ENCODE measurements around the gene SEC31A. TPM values are rescaled to one million over a fixed set of nuclear protein-coding genes. Genes with fewer than 3 reads are reported as not detected.
"Not testable (repeated sequence)": the region's sequence is repeated elsewhere in the genome, so short reads cannot be mapped to it uniquely, and the experiment has no call there.

SEC31A gene
- total and polyA plus RNA-seq, 5 experiments from 2014 or later: 101 to 145 (median 130) TPM

DNA sequence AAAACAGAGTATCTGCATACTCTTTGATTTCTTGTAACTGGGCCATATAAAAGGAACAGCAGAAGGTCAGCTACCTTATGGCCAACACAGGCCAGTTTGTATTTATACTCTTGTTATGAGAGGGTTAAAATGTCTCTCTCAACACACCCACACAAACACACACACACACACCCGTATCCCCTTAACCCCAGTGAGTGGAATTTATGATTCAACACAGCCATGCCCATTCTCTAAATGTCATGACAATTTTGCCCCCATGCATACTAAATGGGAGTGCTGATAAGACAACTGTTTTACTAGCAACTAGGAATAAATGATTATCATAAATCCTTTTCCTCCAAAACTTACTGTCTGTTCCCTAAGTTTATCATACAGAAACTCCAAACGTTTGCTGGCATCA lies 70.3 kb downstream of the SEC31A start:
- peaks cover 10 to 89% (median 38%) of the 10 kb centered on the region in 3 donors for H3K36me3 Mint-ChIP-seq
- H3K4me1 Mint-ChIP-seq: peaks cover 0 to 1% (median 0%) of the 10 kb centered on the region in 4 donors
- no peak for DNase-seq
- POLR2A ChIA-PET: no interaction called here
- ATAC-seq: no peak
- H3K9me3 Mint-ChIP-seq: peaks cover 0 to 2% (median 0%) of the 10 kb centered on the region in 9 donors
- H3K27ac Mint-ChIP-seq: peak overlapping the region in 2 of 10 donors; percentile 7 to 75
- no peak overlapping the region for H3K4me3 Mint-ChIP-seq
- no peaks in the 10 kb centered on the region for H3K27me3 Mint-ChIP-seq

GRCh38 chr4:82818664-82819662 lies 72.0 kb downstream of the SEC31A start:
- Mint-ChIP-seq H3K36me3 (peaks cover 0 to 73% (median 35%) of the 10 kb centered on the region in 3 donors), H3K4me1 (no peaks in the 10 kb centered on the region), H3K9me3 (peaks cover 0 to 2% (median 0%) of the 10 kb centered on the region in 9 donors), H3K4me3 (no peak overlapping the region), H3K27ac (peak overlapping the region in 8 of 10 donors; percentile 11 to 71 (median 49)), H3K27me3 (no peaks in the 10 kb centered on the region)
- POLR2A ChIA-PET: no interaction called here
- ATAC-seq: no peak
- DNase-seq: no peak

DNA sequence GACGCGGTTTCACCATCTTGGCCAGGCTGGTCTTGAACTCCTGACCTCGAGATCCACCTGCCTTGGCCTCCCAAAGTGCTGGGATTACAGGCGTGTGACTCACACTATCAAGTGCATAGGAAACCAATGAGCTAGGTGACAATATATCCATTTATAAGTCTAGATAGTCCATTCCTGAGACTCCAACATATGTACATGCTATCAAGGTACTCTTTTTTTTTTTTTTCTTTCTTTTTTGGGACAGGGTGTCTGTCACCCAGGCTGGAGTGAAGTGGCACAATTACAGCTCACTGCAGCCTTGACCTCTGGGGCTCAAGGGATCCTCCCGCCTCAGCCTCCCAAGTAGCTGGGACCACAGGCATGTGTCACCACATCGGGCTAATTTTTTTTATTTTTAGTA lies 74.1 kb downstream of the SEC31A start:
- ATAC-seq, H3K9me3 Mint-ChIP-seq, H3K27me3 Mint-ChIP-seq, DNase-seq, POLR2A ChIA-PET, H3K4me3 Mint-ChIP-seq, H3K4me1 Mint-ChIP-seq: not testable (repeated sequence)
- peak overlapping the region in 2 of 10 donors; percentile 19 to 75 for H3K27ac Mint-ChIP-seq
- peaks cover 0 to 54% (median 25%) of the 10 kb centered on the region in 3 donors for H3K36me3 Mint-ChIP-seq

DNA sequence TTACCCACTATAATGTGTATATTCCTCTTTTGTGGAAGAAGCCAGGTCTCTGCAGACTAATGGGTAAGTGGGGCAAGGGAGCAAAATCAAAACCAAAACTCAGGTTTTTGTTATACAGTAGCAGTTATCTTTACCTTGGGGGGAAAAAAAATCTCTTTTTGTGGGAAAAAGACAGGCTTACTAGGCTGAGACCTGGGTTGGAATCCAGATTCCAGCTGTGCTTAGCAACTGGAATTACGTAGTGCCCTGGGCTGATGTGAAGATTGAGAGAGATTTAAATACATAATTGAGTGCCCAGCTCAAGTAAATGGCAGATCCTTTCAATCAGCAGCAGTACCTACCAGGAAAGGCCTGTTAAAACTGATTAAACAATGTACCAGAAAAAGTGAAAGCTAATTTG lies 76.9 kb downstream of the SEC31A start:
- Mint-ChIP-seq H3K27ac (peak overlapping the region in 3 of 10 donors; percentile 0 to 80 (median 54)), H3K4me3 (no peak overlapping the region), H3K9me3 (peaks cover 0 to 2% (median 0%) of the 10 kb centered on the region in 9 donors), H3K4me1 (peaks cover 0 to 7% (median 2%) of the 10 kb centered on the region in 4 donors), H3K27me3 (no peaks in the 10 kb centered on the region), H3K36me3 (peaks cover 0 to 28% (median 18%) of the 10 kb centered on the region in 3 donors)
- ATAC-seq (no peak), DNase-seq (no peak)
- POLR2A ChIA-PET: interaction anchor here (0.7 kb wide), 1 partner anchor 453 kb away, joined by 3 read pairs; no protein-coding TSS in a partner anchor

GRCh38 chr4:82811838-82812341 lies 79.1 kb downstream of the SEC31A start:
- ATAC-seq: no peak
- POLR2A ChIA-PET: no interaction called here
- peaks cover 0 to 7% (median 4%) of the 10 kb centered on the region in 3 donors for H3K36me3 Mint-ChIP-seq
- H3K27me3 Mint-ChIP-seq: no peaks in the 10 kb centered on the region
- peaks cover 0 to 2% (median 0%) of the 10 kb centered on the region in 9 donors for H3K9me3 Mint-ChIP-seq
- peaks cover 0 to 7% (median 2%) of the 10 kb centered on the region in 4 donors for H3K4me1 Mint-ChIP-seq
- H3K27ac Mint-ChIP-seq: no peak overlapping the region
- no peak overlapping the region for H3K4me3 Mint-ChIP-seq
- DNase-seq: no peak

- Mint-ChIP-seq H3K4me3 (no peak overlapping the region), H3K9me3 (no peaks in the 10 kb centered on the region), H3K27ac (no peak overlapping the region), H3K4me1 (peaks cover 0 to 7% (median 2%) of the 10 kb centered on the region in 4 donors), H3K36me3 (peaks cover 0 to 4% (median 3%) of the 10 kb centered on the region in 3 donors), H3K27me3 (no peaks in the 10 kb centered on the region)
- ATAC-seq (no peak), DNase-seq (no peak)
- POLR2A ChIA-PET: no interaction called here
Measured at GRCh38 chr4:82811392-82811791, 79.6 kb downstream of the SEC31A start.

- no peak for DNase-seq
- H3K4me1 Mint-ChIP-seq: peaks cover 0 to 7% (median 2%) of the 10 kb centered on the region in 4 donors
- H3K36me3 Mint-ChIP-seq: no peaks in the 10 kb centered on the region
- POLR2A ChIA-PET: no interaction called here
- ATAC-seq: no peak
- no peak overlapping the region for H3K4me3 Mint-ChIP-seq
- no peaks in the 10 kb centered on the region for H3K9me3 Mint-ChIP-seq
- H3K27me3 Mint-ChIP-seq: no peaks in the 10 kb centered on the region
- no peak overlapping the region for H3K27ac Mint-ChIP-seq
Measured at GRCh38 chr4:82810176-82810575, 80.8 kb downstream of the SEC31A start.

GRCh38 chr4:82809619-82810018 lies 81.3 kb downstream of the SEC31A start:
- no peaks in the 10 kb centered on the region for H3K36me3 Mint-ChIP-seq
- H3K4me3 Mint-ChIP-seq: no peak overlapping the region

GRCh38 chr4:82803746-82804145 lies 87.2 kb downstream of the SEC31A start:
- POLR2A ChIA-PET: no interaction called here
- Mint-ChIP-seq H3K36me3 (no peaks in the 10 kb centered on the region), H3K27ac (no peak overlapping the region), H3K27me3 (peaks cover 0 to 16% (median 3%) of the 10 kb centered on the region in 5 donors), H3K4me1 (peaks cover 4 to 13% (median 9%) of the 10 kb centered on the region in 4 donors), H3K9me3 (no peaks in the 10 kb centered on the region), H3K4me3 (no peak overlapping the region)
- ATAC-seq (no peak), DNase-seq (no peak)

More at GRCh38 chr4:82809619-82810018, 81.3 kb downstream of the SEC31A start:
- Mint-ChIP-seq H3K9me3 (no peaks in the 10 kb centered on the region), H3K4me1 (peaks cover 0 to 7% (median 2%) of the 10 kb centered on the region in 4 donors), H3K27ac (no peak overlapping the region), H3K27me3 (no peaks in the 10 kb centered on the region)
- DNase-seq (no peak), ATAC-seq (no peak)
- POLR2A ChIA-PET: no interaction called here

GRCh38 chr4:82802911-82803310 lies 88.0 kb downstream of the SEC31A start:
- H3K27me3 Mint-ChIP-seq: peaks cover 0 to 16% (median 3%) of the 10 kb centered on the region in 5 donors
- POLR2A ChIA-PET: no interaction called here
- DNase-seq (no peak), ATAC-seq (no peak)
- H3K4me1 Mint-ChIP-seq: peaks cover 4 to 13% (median 9%) of the 10 kb centered on the region in 4 donors
- no peaks in the 10 kb centered on the region for H3K9me3 Mint-ChIP-seq
- H3K36me3 Mint-ChIP-seq: no peaks in the 10 kb centered on the region
- H3K4me3 Mint-ChIP-seq: no peak overlapping the region
- no peak overlapping the region for H3K27ac Mint-ChIP-seq

DNA sequence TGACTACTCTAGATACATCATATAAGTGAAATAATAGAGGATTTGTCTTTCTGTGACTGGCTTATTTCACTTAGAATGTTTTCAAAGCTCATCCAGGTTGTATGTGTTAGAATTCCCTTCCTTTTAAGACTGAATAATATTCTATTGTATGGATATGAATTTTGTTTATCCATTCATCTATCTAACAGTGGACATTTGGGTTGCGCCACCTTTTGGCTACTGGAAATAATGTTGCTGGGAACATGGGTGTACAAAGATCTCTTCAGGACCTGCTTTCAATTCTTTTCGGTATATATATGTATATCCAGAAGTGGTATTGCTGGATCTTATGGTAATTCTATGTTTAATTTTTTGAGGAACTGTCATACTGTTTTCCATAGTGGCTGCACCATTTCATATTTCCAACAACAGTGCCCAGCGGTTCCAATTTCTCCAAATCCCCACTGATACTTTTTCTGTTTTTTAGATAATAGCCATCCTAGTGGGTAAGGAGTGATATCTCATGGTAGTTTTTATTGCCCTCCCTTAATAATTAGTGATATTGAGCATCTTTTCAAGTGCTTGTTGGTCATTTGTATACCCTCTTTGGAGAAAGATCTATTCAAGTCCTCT lies 88.9 kb downstream of the SEC31A start:
- H3K27me3 Mint-ChIP-seq: peaks cover 5 to 21% (median 7%) of the 10 kb centered on the region in 5 donors
- ATAC-seq (no peak), DNase-seq (no peak)
- POLR2A ChIA-PET: no interaction called here
- H3K4me3 Mint-ChIP-seq: no peak overlapping the region
- H3K36me3 Mint-ChIP-seq: no peaks in the 10 kb centered on the region
- H3K9me3 Mint-ChIP-seq: no peaks in the 10 kb centered on the region
- H3K27ac Mint-ChIP-seq: no peak overlapping the region
- peaks cover 7 to 21% (median 17%) of the 10 kb centered on the region in 4 donors for H3K4me1 Mint-ChIP-seq

DNA sequence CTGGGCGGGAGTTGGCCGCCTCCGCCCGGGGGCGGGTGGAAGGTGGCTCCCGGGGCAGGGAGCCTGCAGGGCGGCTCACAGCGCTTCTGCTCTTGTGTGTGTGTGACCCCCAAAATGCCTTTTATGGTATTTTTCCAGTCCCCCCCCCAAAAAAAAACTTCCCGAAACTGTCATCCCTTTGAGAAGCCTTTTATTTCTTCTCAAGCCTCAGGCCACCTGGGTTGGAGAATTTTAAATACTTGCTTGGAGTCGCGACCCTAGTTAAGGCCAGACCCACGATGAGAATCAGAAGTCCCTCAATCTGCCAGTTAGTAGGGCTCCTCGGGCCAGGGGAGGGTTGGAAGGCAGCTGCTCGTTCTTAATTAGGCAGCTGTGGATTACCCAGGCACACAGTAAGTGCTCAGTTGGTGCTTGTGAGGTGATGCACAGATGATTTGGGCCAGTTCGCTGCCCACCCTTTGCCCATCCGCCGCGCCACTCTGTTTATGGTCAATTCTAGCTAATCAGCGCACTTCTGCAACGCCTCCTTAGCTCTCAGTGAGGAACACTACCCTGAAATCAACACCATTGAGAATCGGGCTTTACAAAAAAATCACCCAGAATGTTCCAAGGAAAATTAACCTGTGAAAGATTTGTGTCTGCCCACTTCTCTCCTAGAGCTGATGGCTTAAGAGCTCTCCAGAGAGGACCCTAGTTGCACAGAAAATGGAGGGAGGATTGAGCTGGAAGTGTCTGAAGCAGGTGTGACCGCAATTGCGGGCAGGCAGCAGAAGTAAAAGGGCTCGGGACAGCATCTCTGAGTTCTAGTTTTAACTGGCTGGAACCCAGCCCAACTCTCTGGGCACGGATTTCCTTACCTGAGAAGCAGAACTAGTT lies 91.7 kb downstream of the SEC31A start:
- H3K36me3 Mint-ChIP-seq: no peaks in the 10 kb centered on the region
- DNase-seq (peak in 3 of 10 donors; percentile 4 to 48 (median 24)), ATAC-seq (peak; percentile 44 to 52)
- peak overlapping the region in 3 of 10 donors; percentile 27 to 43 (median 37) for H3K27ac Mint-ChIP-seq
- H3K9me3 Mint-ChIP-seq: no peaks in the 10 kb centered on the region
- POLR2A ChIA-PET: no interaction called here
- peaks cover 7 to 26% (median 21%) of the 10 kb centered on the region in 4 donors for H3K4me1 Mint-ChIP-seq
- peak overlapping the region; percentile 82 to 90 (median 86) for H3K4me3 Mint-ChIP-seq
- H3K27me3 Mint-ChIP-seq: peaks cover 7 to 26% (median 17%) of the 10 kb centered on the region in 5 donors
